K562 (cell line): Measurements from ENCODE around the gene SMIM7. TPM values are rescaled to one million over a fixed set of nuclear protein-coding genes. Genes with fewer than 3 reads are reported as not detected.
A peak's percentile ranks its signal among the peaks of the same experiment; 100 is the strongest.

Source experiments
- ATAC-seq: fragments of 200-7000 bp; cut with Tn5 transposase; 3 replicates; pipeline ENCODE4 v1.9.1; 2020; ENCODE audit warnings: moderate library complexity
- BruUV-seq: library from RNA; stranded (reverse); fragments of 400-500 nt; replicated peaks from 2 replicates; lab custom pipeline; 2021; lab: Mats Ljungman, UMichigan
- CTCF ChIA-PET: fragments of 300-600 bp; formaldehyde crosslinking; extraction: SDS; loops from one replicate; lab custom pipeline; 2021; ENCODE audit warnings: low intra/inter-chr PET ratio; lab: Yijun Ruan, JAX
- POLR2A ChIA-PET: fragments of 300-600, 350-650 bp; sonication (Branson Sonifier 250); formaldehyde crosslinking; extraction: SDS; loops from one replicate; lab custom pipeline; 2021; ENCODE audit warnings: antibody characterized with exemption, inconsistent platforms; lab: Yijun Ruan, JAX
- DNase-seq, 4 experiments: peaks; one replicate each; pipeline versions ENCODE4 v3.0.0 to v3.0.0-alpha.2; 2011 to 2018; ENCODE audit warnings: low spot score in 3 of 4, mixed read lengths in 3 of 4; ENCODE audit errors: extremely low read depth in 1 of 4
- FAIRE-seq: peaks from 2 replicates; lab custom pipeline; 2011; peaks lifted over from hg19 to GRCh38; lab: Jason Lieb, UNC
- H2AFZ ChIP-seq: 2 replicates; pipeline ENCODE4 v1.6.0; 2011; ENCODE audit warnings: low read depth, low read length, control low read depth, inconsistent platforms
- H3K27ac ChIP-seq: fragments of 200-600 bp; 3 replicates; pipeline ENCODE4 v1.8.0; 2011; ENCODE audit warnings: low read depth, mild to moderate bottlenecking, control low read depth, inconsistent platforms, low read length, moderate library complexity, mixed read lengths; ENCODE audit errors: extremely low read depth
- H3K27me3 ChIP-seq, 2 experiments: fragments of 300-600 bp in 1 of 2; 2 replicates in 1 of 2; 3 replicates in 1 of 2; pipeline versions ENCODE4 v1.6.0 to v1.8.0; 2011; ENCODE audit warnings: inconsistent platforms in 2 of 2, low read length in 2 of 2, mild to moderate bottlenecking in 1 of 2, mixed read lengths in 1 of 2, moderate library complexity in 1 of 2; ENCODE audit not compliant: control insufficient read depth in 2 of 2, insufficient read depth in 2 of 2
- H3K36me3 ChIP-seq: fragments of 300-600 bp; 3 replicates; pipeline ENCODE4 v1.8.0; 2011; ENCODE audit warnings: mild to moderate bottlenecking, low read length, inconsistent platforms; ENCODE audit not compliant: control insufficient read depth, insufficient read depth
- H3K4me1 ChIP-seq, 2 experiments: fragments of 200-600 bp in 1 of 2; replicated peaks in 1 of 2; 2 replicates in 1 of 2; 3 replicates in 1 of 2; pipeline versions ENCODE4 v1.5.1 to v1.8.0; 2011; ENCODE audit warnings: inconsistent platforms in 2 of 2, low read length in 2 of 2, mild to moderate bottlenecking in 1 of 2, mixed read lengths in 1 of 2, moderate library complexity in 1 of 2; ENCODE audit not compliant: control insufficient read depth in 2 of 2, insufficient read depth in 2 of 2
- H3K4me2 ChIP-seq: 2 replicates; pipeline ENCODE4 v1.6.1; 2011; ENCODE audit warnings: low read length, control low read depth, inconsistent platforms, mixed read lengths; ENCODE audit not compliant: insufficient read depth
- H3K4me3 ChIP-seq: fragments of 200-600 bp; sonication (generic), shearing (Covaris generic); 2 replicates; pipeline ENCODE4 v1.5.1; 2016; ENCODE audit warnings: control low read depth, inconsistent platforms
- H3K79me2 ChIP-seq: fragments of 200-600 bp; 3 replicates; pipeline ENCODE4 v1.8.0; 2011; ENCODE audit warnings: low read length, inconsistent platforms; ENCODE audit not compliant: control insufficient read depth, insufficient read depth
- H3K9ac ChIP-seq, 2 experiments: 2 replicates each; pipeline versions ENCODE4 v1.6.0 to v1.6.1; 2011; ENCODE audit warnings: low read depth in 2 of 2, low read length in 2 of 2, control low read depth in 1 of 2, inconsistent platforms in 1 of 2, mild to moderate bottlenecking in 1 of 2, mixed read lengths in 1 of 2; ENCODE audit not compliant: insufficient read depth in 1 of 2
- H3K9me1 ChIP-seq: one replicate; pipeline ENCODE4 v1.6.0; 2011; ENCODE audit warnings: inconsistent platforms, mild to moderate bottlenecking, low read length, moderate library complexity; ENCODE audit not compliant: control insufficient read depth, insufficient read depth
- H3K9me3 ChIP-seq: replicated peaks from 2 replicates; pipeline ENCODE4 v1.5.1; 2011; ENCODE audit warnings: low read depth, low read length, inconsistent platforms; ENCODE audit not compliant: control insufficient read depth, insufficient read depth
- H4K20me1 ChIP-seq: replicated peaks from 2 replicates; pipeline ENCODE4 v1.6.1; 2011; ENCODE audit warnings: low read length, inconsistent platforms, mixed read lengths; ENCODE audit not compliant: control insufficient read depth, insufficient read depth
- BCOR ChIP-seq: fragments of 450-650 bp; IDR thresholded peaks from 2 replicates; pipeline ENCODE4 v1.6.1; 2016
- HDAC8 ChIP-seq: fragments of 450-650 bp; IDR thresholded peaks from 2 replicates; pipeline ENCODE4 v1.6.1; 2016; ENCODE audit warnings: mild to moderate bottlenecking, missing genetic modification characterization, moderate library complexity, missing compliant biosample characterization
- HDGF ChIP-seq: fragments of 450-650 bp; IDR thresholded peaks from 2 replicates; pipeline ENCODE4 v1.6.1; 2016
- HMG20A ChIP-seq: fragments of 450-650 bp; formaldehyde crosslinking; conservative IDR thresholded peaks from 2 replicates; pipeline ENCODE4 v1.4.0; 2020; ENCODE audit warnings: mild to moderate bottlenecking, mixed read lengths
- MAX ChIP-seq: sonication (generic); formaldehyde crosslinking; IDR thresholded peaks from 2 replicates; pipeline ENCODE4 v1.9.0; 2022; ENCODE audit warnings: mild to moderate bottlenecking, missing genetic modification reagents
- PHF8 ChIP-seq: fragments of 200-600 bp; sonication (generic); IDR thresholded peaks from 2 replicates; pipeline ENCODE4 v1.6.1; 2012; ENCODE audit warnings: mixed run types, mild to moderate bottlenecking, inconsistent platforms, low read length, moderate library complexity, borderline replicate concordance
- SAFB ChIP-seq: fragments of 200-400 bp; formaldehyde crosslinking; IDR thresholded peaks from 2 replicates; pipeline ENCODE4 v1.6.1; 2017; ENCODE audit warnings: low read depth, low read length, borderline replicate concordance
- YY1 ChIP-seq, 3 experiments: IDR thresholded peaks; 2 replicates each; pipeline ENCODE4 v1.6.1; 2011; ENCODE audit warnings: low read length in 2 of 3, mild to moderate bottlenecking in 2 of 3, moderate library complexity in 2 of 3, borderline replicate concordance in 1 of 3, control low read depth in 1 of 3, low read depth in 1 of 3; ENCODE audit not compliant: insufficient read depth in 3 of 3, insufficient replicate concordance in 2 of 3, control insufficient read depth in 1 of 3, insufficient read length in 1 of 3; ENCODE audit errors: extremely low read depth in 1 of 3
- ZFP36 ChIP-seq: fragments of 150-350 bp; IDR thresholded peaks from 2 replicates; pipeline ENCODE4 v1.6.1; 2018; ENCODE audit warnings: low read length, low read depth; ENCODE audit not compliant: partially characterized antibody
- ZFP91 ChIP-seq: sonication (generic); formaldehyde crosslinking; IDR thresholded peaks from 2 replicates; pipeline ENCODE4 v1.8.0; 2022; ENCODE audit warnings: mild to moderate bottlenecking, missing genetic modification reagents
- ZNF121 ChIP-seq: sonication (generic); formaldehyde crosslinking; conservative IDR thresholded peaks from 2 replicates; pipeline ENCODE4 v1.8.0; 2022; ENCODE audit warnings: missing genetic modification reagents
- ZNF133 ChIP-seq: fragments of 250-450 bp; sonication (Bioruptor Pico); IDR thresholded peaks from 2 replicates; pipeline ENCODE4 v1.4.0; 2020; ENCODE audit warnings: mild to moderate bottlenecking
- ZNF274 ChIP-seq: IDR thresholded peaks from 2 replicates; pipeline ENCODE4 v1.6.1; 2011; ENCODE audit warnings: low read depth, mild to moderate bottlenecking, low read length, moderate library complexity, borderline replicate concordance
- ZNF655 ChIP-seq: fragments of 250-450 bp; sonication (Bioruptor Pico); IDR thresholded peaks from 2 replicates; pipeline ENCODE4 v1.5.0; 2021
- WGBS: fragments of 100-300 bp; shearing (Covaris generic); methylation state at CpG from one replicate; pipeline ENCODE4 v1.1.6; 2016; ENCODE audit warnings: low coverage, mixed read lengths; ENCODE audit not compliant: insufficient coverage; ENCODE audit errors: missing lambda C conversion rate; 5-methylcytosine and 5-hydroxymethylcytosine counted together
- in situ Hi-C: fragments of 300-500 bp; cut with MboI; formaldehyde crosslinking; loops from 4 replicates; pipeline ENCODE4 v1.15.0; 2018; ENCODE audit warnings: inconsistent platforms, mixed read lengths
- intact Hi-C: fragments of 100-400 bp; cut with micrococcal nuclease; formaldehyde crosslinking; loops from 2 replicates; pipeline ENCODE4 v1.14.2; 2022
- polyA plus RNA-seq, 8 experiments: library from polyadenylated mRNA; depleted of rRNA in 4 of 8; stranded (reverse) in 5 of 8; unstranded in 3 of 8; fragments of >200 nt; fragmentation: Nextera tagmentation in 2 of 8; fragmentation: Illumina TruSeq in 1 of 8; extraction: Ambion mirVana in 2 of 8; extraction: Trizol in 1 of 8; gene quantifications; 2 replicates each; pipeline versions ENCODE4 v1.2.1 to v1.2.3, GENCODE V29; 2011 to 2014; ENCODE audit warnings: inconsistent platforms in 1 of 8, missing spikeins in 1 of 8
- total RNA-seq, 7 experiments: library from RNA; depleted of rRNA in 6 of 7; stranded (reverse); fragments of >200 nt in 6 of 7; fragmentation: Illumina TruSeq in 2 of 7; extraction: Trizol in 2 of 7; gene quantifications; 2 replicates each; pipeline versions ENCODE4 v1.2.1 to v1.2.3, GENCODE V29; 2011 to 2021; ENCODE audit warnings: low replicate concordance in 1 of 7

Gene SMIM7
- total and polyA plus RNA-seq, 9 of the 15 experiments (the other 6 are each of a cell fraction or from before 2014, with no cell fraction given) = 55.3 to 265 (median 107) TPM

- TF ChIP-seq ZNF133 (CRISPR knock-in tag) (no peak), PHF8 (peak; percentile 41; the same call in 1 of the 2 replicates), ZNF655 (CRISPR knock-in tag) (no peak), SAFB (0 out of 2 replicates have a peak, but pooled peaks have one; percentile 33), ZNF121 (no peak)
- TF ChIP-seq, all 486 proteins: peak for 15
These were observed 977 bp upstream of the SMIM7 start, which contains the start of gene TMEM38A (continued) for GRCh38 chr19:16660763-16661479.

GRCh38 chr19:16659464-16659831 lies 496 bp downstream of the SMIM7 start:
- peak overlapping the region; percentile 94; the same call in 2 of the 3 replicates for H3K27ac ChIP-seq
- no TSS peak for BruUV-seq
- peak overlapping the region; percentile 96 for H3K4me2 ChIP-seq
- CTCF ChIA-PET = no interaction called here
- DNase-seq (no peak), FAIRE-seq (no peak), ATAC-seq (peak; percentile 3)
- H3K79me2 ChIP-seq = peaks cover 38% of the 10 kb centered on the region
- peak overlapping the region; percentile 87 for H3K4me3 ChIP-seq
- H3K9me1 ChIP-seq = peaks cover 6% of the 10 kb centered on the region
- intact Hi-C loops = no loop called here
- under 1% methylated on average over 14 of the region's 14 CpGs for WGBS
- no peak overlapping the region for H2AFZ ChIP-seq
- peaks cover 48% of the 10 kb centered on the region for H3K36me3 ChIP-seq
- peaks cover 10% of the 10 kb centered on the region for H4K20me1 ChIP-seq
- POLR2A ChIA-PET = interaction anchor here (1.3 kb wide), 1 partner anchor 10 kb away, joined by 3 read pairs; no protein-coding TSS in a partner anchor
- no peaks in the 10 kb centered on the region for H3K27me3 ChIP-seq
- in situ Hi-C loops = no loop called here
- no peaks in the 10 kb centered on the region for H3K9me3 ChIP-seq
- peak overlapping the region; percentile 89 to 94 for H3K9ac ChIP-seq
- peaks cover 19 to 41% of the 10 kb centered on the region in 2 experiments for H3K4me1 ChIP-seq
- TF ChIP-seq ZNF133 (CRISPR knock-in tag) = no peak
- TF ChIP-seq HDGF = 0 out of 2 replicates have a peak, but pooled peaks have one; percentile 56
- no peak for TF ChIP-seq ZNF274
- TF ChIP-seq MAX (CRISPR knock-in tag) = no peak
- no peak for TF ChIP-seq HDAC8 (tag)
- no peak for TF ChIP-seq YY1 (IDR thresholded peaks at IDR 0.05; ENCODE audit: borderline replicate concordance in 1 of 3, control insufficient read depth in 1 of 3, extremely low read depth in 1 of 3, insufficient read depth in 3 of 3, insufficient read length in 1 of 3, insufficient replicate concordance in 2 of 3, low read depth in 1 of 3, low read length in 2 of 3)
- no peak for TF ChIP-seq HMG20A (CRISPR knock-in tag)
- TF ChIP-seq ZFP36 = peak; percentile 63
- peak; percentile 65 for TF ChIP-seq BCOR
- 0 out of 2 replicates have a peak, but pooled peaks have one; percentile 23 for TF ChIP-seq ZFP91 (CRISPR knock-in tag)
